ENCODE measurements around the gene CDC16. TPM values are rescaled to one million over a fixed set of nuclear protein-coding genes. Genes with fewer than 3 reads are reported as not detected.

The CDC16 gene
- total and polyA plus RNA-seq, 2 of the 8 experiments (the other 6 are each of a cell fraction or from before 2014, with no cell fraction given): 42.5 to 83.4 TPM

GRCh38 chr13:114243971-114244370, 9.3 kb downstream of the CDC16 start:
- Histone ChIP-seq H3K79me2 (ENCODE audit: control insufficient read depth in 1 of 2, insufficient read depth in 2 of 2, low read length in 2 of 2) (0 out of 4 replicates have a peak, but pooled peaks cover 0 to 3% of the 10 kb centered on the region in 2 experiments), H2BK20ac (ENCODE audit: low read length) (no peak overlapping the region), H3K9me3 (ENCODE audit: insufficient read depth in 2 of 2, low read depth in 1 of 2, low read length in 1 of 2) (no peaks in the 10 kb centered on the region), H2AK5ac (ENCODE audit: low read depth, low read length) (no peak overlapping the region), H4K91ac (replicated peaks; ENCODE audit: insufficient read length, low read length) (no peak overlapping the region), H3K23me2 (ENCODE audit: low read depth, low read length) (no peaks in the 10 kb centered on the region), H4K5ac (ENCODE audit: insufficient read length, low read depth, low read length) (no peak overlapping the region), H3K9ac (replicated peaks in 1 of 4; ENCODE audit: extremely low read depth in 1 of 4, low read depth in 3 of 4, low read length in 3 of 4) (no peak overlapping the region), H3K18ac (ENCODE audit: extremely low read depth, low read length) (no peak overlapping the region), H3K4me3 (ENCODE audit: extremely low read depth in 1 of 4, insufficient read depth in 2 of 4, low read depth in 3 of 4, low read length in 4 of 4) (no peak overlapping the region), H4K20me1 (replicated peaks in 1 of 2; ENCODE audit: control insufficient read depth in 1 of 2, insufficient read depth in 2 of 2, low read length in 2 of 2) (peaks cover 0 to 2% of the 10 kb centered on the region in 2 experiments), H2BK5ac (ENCODE audit: low read depth, low read length) (no peak overlapping the region), H3K36me3 (ENCODE audit: control insufficient read depth in 2 of 4, insufficient read depth in 4 of 4, low read length in 3 of 4) (peaks cover 27 to 95% (median 72%) of the 10 kb centered on the region in 4 experiments), H3K23ac (ENCODE audit: insufficient read length) (no peak overlapping the region), H3K27me3 (replicated peaks in 1 of 4; ENCODE audit: control insufficient read depth in 3 of 4, extremely low read depth in 1 of 4, insufficient read depth in 3 of 4, low read length in 3 of 4) (no peaks in the 10 kb centered on the region), H4K8ac (ENCODE audit: extremely low read depth, insufficient read depth, low read length) (no peak overlapping the region), H3K79me1 (ENCODE audit: low read depth, low read length) (peaks cover 4% of the 10 kb centered on the region; the same call in 1 of the 2 replicates), H3K27ac (ENCODE audit: low read depth, low read length) (no peak overlapping the region), H3K14ac (ENCODE audit: insufficient read length) (no peak overlapping the region), H2BK15ac (ENCODE audit: low read length) (no peak overlapping the region), H3K4me2 (ENCODE audit: insufficient read depth in 1 of 2, low read depth in 2 of 2, low read length in 2 of 2) (no peak overlapping the region), H2AFZ (ENCODE audit: low read length) (no peak overlapping the region), H3K56ac (replicated peaks; ENCODE audit: insufficient read length, low read depth, low read length) (no peak overlapping the region), H3K4ac (replicated peaks; ENCODE audit: insufficient read length, low read depth, low read length) (no peak overlapping the region), H3K4me1 (replicated peaks in 1 of 4; ENCODE audit: control insufficient read depth in 3 of 4, insufficient read depth in 4 of 4, low read length in 3 of 4) (peaks cover 0 to 1% (median 0%) of the 10 kb centered on the region in 4 experiments; a peak in 2 of 7 replicates), H2BK12ac (ENCODE audit: low read depth, low read length) (no peak overlapping the region), H2BK120ac (replicated peaks; ENCODE audit: low read depth, low read length) (no peak overlapping the region)
- ChIA-PET CTCF (ENCODE audit: partially characterized antibody) (no interaction called here), POLR2A (ENCODE audit: partially characterized antibody) (interaction anchor here (0.6 to 2.5 kb wide), 4 partner anchors 12 to 88 kb away, joined by 3 to 11 read pairs (median 5); no protein-coding TSS in a partner anchor)
- WGBS, 2 experiments (ENCODE audit: extremely low coverage in 1 of 2, insufficient coverage in 1 of 2, insufficient read length in 1 of 2, insufficient replicate concordance in 2 of 2, low coverage in 1 of 2, low lambda C conversion rate in 2 of 2, missing lambda C conversion rate in 1 of 2): 94% methylated on average over 3 of the region's 3 CpGs; no CpG with 5 or more reads in 1 of the 2 experiments
- TF ChIP-seq POLR2AphosphoS5 (IDR thresholded peaks at IDR 0.05; ENCODE audit: low read depth, low read length) (no peak), MAFK (IDR thresholded peaks at IDR 0.05; ENCODE audit: low read depth, low read length) (no peak), CTBP2 (IDR thresholded peaks at IDR 0.05; ENCODE audit: borderline replicate concordance, insufficient read depth, insufficient read length, low read length) (no peak), BCL11A (IDR thresholded peaks at IDR 0.05; ENCODE audit: low read depth in 2 of 2, low read length in 2 of 2) (no peak), BACH1 (IDR thresholded peaks at IDR 0.05; ENCODE audit: low read length) (no peak), CHD1 (IDR thresholded peaks at IDR 0.05; ENCODE audit: low read depth, low read length) (no peak), SP4 (IDR thresholded peaks at IDR 0.05; ENCODE audit: low read length) (no peak), SIX5 (IDR thresholded peaks at IDR 0.05; ENCODE audit: low read depth, low read length) (no peak), RFX5 (IDR thresholded peaks at IDR 0.05; ENCODE audit: borderline replicate concordance, low read depth, low read length) (no peak), ZNF274 (IDR thresholded peaks at IDR 0.05; ENCODE audit: borderline replicate concordance, extremely low read depth, low read length) (no peak), KDM1A (IDR thresholded peaks at IDR 0.05; ENCODE audit: borderline replicate concordance, low read length) (no peak)
- DNase-seq (ENCODE audit: low read depth in 1 of 2, low spot score in 2 of 2): no peak
- FAIRE-seq: no peak
